Measurements from ENCODE around the gene FASTKD1.
A peak's percentile ranks its signal among the peaks of the same experiment; 100 is the strongest.
"Not testable (repeated sequence)": the region's sequence is repeated elsewhere in the genome, so short reads cannot be mapped to it uniquely, and the experiment has no call there.

The FASTKD1 gene

DNA sequence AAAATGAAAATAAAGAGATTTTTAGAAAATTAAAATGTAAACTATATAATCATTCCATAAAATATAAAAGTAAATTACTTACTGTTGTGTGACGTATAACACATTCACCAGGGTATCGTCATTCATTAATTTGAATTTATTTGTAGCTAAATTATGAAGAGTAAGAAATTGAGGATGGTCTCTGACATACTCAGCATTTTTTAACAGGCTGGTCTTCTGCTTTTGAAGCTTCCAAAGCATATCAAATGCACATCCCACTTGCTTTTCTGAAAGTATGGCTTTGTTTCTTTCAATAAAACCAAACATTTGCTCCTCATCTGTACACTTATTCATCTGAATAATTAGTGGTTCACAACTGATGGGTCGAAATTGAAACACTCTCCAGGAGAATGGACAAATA is 2.1 kb downstream of the FASTKD1 start:
- no peak for DNase-seq

DNA sequence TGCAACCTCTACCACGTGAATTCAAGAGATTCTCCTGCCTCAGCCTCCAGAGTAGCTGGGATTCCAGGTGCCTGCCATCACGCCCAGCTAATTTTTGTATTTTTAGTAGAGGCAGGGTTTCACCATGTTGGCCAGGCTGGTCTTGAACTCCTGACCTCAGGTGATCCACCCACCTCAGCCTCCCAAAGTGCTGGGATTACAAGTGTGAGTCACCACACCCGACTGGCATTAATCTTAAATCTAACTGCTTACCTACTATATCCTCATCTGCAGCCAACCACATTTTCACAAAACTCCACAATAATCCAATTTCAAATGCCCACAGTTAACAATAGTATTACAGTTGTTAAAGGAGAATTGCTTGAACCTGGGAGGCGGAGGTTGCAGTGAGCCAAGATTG is 2.9 kb downstream of the FASTKD1 start:
- DNase-seq, result not testable (repeated sequence)

DNA sequence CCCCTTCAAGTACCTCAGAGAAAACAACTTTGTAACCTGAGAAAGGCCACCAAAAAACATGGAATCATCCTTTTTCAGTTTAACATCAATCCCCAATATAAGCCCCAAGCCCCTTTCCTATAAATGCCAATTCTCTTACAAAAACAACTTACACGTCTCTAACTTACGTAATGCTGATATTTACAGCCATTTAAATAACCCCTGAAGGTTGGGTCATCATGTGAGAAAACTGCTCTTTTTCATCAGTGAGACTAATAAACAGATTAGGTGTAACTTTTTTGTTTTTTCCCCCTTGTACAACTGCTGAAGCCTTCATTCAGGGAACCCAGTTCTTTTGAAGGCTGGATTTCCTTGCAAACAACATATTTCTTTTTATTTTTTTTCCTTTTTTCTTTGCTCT is 3.7 kb downstream of the FASTKD1 start:
- DNase-seq, result no peak

DNA sequence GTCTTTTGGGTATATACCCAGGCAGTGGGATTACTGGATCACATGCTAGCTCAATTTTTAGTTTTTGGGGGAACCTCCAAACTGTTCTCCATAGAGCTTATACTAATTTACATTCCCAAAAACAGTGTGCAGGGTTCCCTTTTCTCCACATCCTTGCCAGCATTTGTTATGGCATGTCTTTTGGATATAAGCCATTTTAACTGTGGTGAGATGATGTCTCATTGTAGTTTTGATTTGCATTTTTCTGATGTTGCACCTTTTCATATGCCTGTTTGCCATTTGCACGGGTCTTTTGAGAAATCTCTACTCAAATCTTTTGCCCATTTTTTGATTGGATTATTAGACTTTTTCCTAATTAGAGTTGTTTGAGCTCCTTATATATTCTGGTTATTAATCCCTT is 8.0 kb downstream of the FASTKD1 start:
- no peak for DNase-seq

DNA sequence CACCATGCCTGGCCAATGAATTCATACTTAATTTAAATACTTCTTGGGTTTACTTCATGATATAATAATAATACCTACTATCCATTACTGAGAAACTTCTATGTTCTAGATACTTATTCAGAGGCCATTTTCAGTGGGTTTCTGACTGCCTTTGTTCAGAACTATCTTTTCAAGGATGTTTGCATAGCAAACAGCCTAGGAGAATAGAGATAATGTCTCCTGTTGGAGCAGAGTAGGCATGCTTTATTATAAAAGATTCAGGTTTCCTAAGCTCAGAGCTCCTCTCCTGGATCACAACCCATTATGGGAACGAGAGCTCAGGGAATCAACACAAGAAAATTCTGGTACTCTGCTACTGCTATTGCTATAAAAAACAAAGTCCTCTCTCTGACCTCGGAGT is 11.1 kb downstream of the FASTKD1 start:
- DNase-seq, result no peak

DNA sequence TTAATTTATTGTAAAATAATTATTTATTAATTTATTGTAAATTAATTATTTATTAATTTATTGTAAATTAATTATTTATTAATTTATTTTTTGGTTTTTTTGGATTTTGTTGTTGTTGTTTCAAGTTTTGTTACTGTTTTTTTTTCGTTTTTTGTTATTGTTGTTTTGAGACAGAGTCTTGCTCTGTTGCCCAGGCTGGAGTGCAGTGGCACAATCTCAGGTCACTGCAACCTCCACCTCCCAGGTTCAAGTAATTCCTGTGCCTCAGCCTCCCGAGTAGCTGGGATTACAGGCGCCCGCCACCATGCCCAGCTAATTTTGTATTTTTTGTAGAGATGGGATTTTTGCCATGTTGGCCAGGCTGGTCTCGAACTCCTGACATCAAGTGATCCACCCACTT is 11.6 kb downstream of the FASTKD1 start:
- not testable (repeated sequence) for DNase-seq

DNA sequence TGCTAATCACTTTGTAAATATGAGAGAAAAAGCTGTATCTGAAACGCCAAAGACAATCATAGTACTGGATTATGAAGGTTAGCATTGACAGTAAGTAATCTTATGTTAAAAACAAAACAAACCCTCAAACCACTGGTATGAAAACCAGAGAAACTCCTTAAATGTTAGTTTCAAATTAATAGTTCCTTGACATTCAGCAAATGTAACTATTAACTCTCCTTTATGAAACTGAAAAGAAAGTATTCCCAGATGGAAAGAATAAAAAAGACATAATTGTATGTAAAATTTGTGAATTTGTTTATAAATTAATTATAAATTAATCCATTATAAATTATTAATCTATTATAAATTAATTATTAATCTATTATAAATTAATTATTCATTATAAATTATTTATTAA is 12.3 kb downstream of the FASTKD1 start:
- no peak for DNase-seq

DNA sequence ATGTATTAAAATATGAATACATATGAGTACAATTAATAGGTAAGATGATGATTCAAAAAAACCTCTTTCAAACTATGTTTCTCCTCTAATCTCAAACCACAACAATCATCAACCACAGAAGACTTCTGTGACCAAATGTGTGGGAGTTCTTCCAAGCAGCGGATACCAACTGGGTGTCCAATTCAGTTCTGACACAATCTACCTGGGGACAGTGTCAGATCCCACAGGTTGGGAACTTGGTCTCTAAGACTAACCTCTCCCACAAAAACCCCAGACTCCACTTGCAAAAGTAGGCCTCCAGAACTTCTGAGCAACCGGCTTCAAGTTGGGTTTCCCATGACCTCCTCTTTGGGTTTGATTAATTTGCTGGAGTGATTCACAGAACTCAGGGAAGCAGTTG is 26.9 kb downstream of the FASTKD1 start:
- no peak for DNase-seq

DNA sequence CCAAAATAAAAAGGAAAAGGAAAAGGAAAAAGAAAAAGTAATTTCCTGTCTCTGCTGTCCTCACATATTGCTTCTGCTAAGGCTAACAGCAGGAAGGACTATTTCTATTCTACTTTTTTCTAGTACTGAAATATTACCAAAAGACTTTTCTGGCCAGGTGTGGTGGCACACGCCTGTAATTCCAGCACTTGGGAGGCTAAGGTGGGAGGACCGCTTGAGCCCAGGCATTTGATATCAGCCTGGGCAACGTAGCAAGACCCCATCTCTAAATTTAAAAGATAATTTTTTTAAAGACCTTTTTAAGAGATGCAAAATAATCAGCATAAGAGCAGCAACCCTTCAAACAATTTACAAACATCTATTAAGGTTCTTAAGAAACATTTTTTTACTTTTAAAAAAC is 31.2 kb downstream of the FASTKD1 start:
- no peak for DNase-seq

DNA sequence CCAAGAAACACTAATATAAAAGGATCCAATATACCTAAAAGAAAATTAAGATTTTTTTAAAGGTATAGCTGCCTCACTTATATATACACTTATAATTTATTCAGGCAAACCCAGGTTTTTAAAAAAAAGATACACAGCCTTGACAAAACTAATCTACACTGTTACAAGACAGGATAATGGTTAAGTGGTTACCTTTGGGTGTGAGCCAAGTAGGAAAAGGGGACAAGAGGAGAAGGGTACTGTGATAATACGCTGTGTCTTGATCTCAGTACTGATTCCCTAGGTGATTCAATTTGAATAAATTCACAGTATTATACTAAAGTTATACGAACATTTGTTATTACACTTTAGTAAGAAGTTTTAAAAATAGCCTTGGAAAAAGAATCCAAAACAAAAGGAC is 33.5 kb downstream of the FASTKD1 start:
- DNase-seq, result no peak

DNA sequence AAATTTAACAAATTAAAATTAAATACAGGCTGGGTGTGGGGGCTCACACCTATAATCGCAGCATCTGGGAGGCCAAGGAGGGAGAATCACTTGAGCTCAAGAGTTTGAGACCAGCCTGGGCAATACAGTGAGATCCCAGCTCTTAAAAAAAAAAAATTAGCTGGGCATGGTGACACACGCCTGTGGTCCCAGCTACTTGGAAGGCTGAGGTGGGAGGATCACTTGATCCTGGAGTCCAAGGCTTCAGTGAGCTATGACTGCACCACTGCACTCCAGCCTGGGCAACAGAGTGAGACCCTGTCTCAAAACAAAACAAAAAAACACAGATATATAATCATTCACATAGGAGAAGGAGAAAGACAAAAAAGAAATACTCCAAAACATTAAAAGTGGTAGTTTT is 34.2 kb downstream of the FASTKD1 start:
- not testable (repeated sequence) for DNase-seq

DNA sequence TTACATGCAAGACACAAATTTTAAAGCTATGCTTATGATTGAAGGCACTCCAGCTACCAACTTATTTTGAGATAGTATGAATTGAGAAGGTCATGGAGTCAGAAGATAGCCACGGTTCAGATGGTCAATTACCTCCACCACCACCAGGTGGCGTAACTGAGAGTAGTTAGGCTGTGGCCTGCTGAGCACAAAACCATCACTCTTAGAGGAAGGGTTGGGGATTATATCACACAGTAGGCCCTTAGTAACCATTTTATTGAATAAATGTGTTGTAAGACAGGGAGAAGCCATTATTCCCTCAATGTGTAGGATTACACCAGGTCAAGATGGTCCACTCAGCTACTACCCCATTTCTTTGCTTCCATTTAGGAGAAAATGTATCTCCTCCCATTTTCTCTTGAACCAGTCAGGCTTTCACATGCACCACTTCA is 45.4 kb downstream of the FASTKD1 start:
- DNase-seq, result peak; percentile 14

DNA sequence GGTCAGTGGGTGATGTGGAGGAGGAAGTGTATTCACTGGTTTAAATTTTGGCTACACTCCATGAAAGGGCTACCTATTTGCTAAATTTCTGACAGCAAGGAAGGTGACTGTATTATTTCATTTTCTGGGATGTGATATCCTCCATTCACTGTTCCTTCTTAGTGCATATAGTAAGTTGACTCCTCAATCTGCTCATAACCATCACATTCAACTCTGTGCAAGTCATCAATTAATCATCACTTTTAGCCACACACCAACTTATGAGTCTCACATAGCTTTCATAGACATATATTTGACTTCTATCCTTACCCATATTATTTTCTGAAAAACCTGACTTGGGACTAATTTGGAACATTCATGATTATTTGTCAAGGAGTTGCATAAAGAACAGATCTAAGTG is 47.2 kb downstream of the FASTKD1 start:
- no peak for DNase-seq

DNA sequence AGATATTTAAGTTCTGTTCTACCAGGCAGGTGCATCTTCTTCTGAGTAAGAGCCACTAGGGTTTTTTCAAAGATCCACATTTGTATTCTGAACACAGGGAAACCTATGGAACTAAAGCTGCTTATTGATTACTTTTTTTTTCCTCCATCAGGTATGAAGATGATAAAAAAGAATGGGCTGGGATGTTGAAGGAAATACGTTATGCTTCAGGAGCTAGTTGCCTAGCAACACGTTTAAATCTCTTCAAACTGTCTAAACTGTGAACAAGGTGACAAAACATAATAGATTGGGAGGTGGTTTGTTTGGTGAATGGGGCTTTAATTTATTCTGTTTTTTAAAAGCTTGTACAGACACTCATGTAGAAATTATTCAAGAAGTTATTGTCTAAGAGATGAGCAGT is 48.2 kb downstream of the FASTKD1 start:
- DNase-seq, result no peak

DNA sequence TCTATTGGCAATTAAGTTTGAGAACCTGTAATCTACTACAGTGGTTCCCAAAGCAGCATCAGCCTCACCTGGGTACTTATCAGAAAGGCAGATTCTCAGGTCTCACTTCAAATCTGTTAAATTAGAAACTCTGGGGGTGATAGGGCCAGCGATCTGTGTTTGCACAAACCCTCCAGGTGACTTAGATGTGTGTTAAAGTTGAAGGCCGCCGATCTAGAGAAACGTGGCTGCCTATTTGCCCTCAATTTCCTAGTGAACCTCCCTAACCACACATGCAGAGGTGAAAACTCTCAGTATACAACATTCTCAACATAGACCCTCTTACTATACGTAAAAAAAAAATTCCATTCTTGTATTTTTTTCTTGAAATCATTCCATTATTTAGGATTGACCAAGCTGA is 50.0 kb downstream of the FASTKD1 start:
- no peak for DNase-seq

DNA sequence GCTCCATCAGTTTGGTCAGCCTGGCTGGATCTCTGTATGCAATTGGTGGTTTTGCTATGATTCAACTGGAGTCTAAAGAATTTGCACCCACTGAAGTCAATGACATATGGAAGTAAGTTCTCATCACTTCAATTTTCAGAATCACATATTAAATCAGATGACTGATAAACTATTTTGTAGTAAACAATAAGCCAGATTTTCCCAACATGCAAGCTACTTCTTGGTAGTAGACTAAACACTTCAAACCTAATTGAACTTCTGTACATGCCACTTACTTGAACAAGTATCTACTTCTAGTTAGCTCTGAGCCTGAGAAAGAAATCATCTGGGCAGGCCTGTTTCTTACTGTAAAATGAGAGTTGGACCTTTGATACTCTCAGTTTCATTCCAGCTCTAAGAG is 52.8 kb downstream of the FASTKD1 start:
- no peak for DNase-seq

DNA sequence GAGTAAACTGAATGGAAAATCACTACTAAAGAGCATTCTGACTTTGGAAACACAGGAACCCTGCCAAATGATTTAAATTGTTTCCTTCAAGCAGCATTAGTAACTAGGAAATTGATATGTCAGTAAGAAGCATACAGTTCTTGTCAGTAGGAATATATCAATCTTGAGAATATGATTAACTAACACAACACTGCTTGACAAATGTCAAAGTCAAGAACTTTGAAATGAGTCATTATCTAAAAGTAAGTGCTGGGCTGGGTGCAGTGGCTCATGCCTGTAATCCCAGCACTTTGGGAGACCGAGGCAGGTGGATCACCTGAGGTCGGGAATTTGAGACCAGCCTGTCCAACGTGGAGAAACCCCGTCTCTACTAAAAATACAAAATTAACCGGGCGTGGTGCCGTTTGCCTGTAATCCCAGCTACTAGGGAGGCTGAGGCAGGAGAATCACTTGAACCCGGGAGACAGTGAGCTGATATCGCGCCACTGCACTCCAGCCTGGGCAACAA is 57.1 kb downstream of the FASTKD1 start:
- DNase-seq, result not testable (repeated sequence)

DNA sequence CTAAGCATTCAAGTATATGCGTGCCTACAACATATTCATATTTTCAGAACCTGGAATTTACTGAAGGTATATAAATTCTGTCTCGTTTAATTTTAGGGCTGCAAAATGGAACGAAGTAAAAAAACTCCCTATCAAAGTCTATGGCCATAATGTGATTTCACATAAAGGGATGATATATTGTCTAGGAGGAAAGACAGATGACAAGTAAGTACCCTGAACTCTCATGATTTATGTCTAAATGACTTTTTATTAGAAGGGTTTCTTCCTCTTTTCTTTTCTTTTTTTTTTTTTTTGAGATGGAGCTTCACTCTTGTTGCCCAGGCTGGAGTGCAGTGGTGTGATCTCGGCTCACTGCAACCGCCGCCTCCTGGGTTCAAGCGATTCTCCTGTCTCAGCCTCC is 58.9 kb downstream of the FASTKD1 start:
- DNase-seq, result not testable (repeated sequence)

DNA sequence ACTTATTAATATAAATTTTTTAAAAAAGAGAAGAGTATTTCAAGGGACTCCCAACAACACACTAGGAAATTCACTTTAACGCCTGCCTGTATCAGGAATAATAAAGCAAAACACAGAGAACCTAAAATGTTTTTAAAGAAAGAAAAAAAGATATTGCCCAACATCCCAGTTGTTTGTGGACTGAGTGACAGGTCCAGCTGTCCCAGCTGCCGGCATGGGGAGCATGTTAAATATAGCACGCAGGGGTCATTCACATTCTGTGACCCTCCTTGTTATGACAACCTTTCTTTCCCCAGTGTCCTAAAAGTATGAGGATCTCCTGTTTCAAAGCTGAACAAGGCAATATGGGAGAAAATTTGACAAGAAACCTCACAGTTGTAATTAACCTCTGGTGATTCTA is 59.7 kb downstream of the FASTKD1 start:
- no peak for DNase-seq

DNA sequence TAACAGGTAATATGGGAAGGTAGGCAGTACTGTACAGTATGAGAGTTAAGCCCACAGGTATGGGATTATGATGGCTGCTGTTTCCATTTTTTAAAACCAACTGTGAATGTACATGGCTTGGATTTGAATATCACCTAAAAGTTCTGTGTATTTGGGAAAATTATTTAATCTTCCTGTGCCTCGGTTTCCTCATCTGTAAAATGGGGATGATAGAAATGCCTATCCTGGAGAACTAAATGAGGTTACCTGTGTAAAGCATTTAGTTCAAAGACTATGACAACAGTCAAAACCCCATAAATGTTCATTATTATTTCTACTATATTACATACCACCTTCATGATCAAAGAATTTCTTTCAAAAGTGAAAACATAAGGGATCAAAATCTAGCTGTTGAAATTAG is 60.6 kb downstream of the FASTKD1 start:
- no peak for DNase-seq

DNA sequence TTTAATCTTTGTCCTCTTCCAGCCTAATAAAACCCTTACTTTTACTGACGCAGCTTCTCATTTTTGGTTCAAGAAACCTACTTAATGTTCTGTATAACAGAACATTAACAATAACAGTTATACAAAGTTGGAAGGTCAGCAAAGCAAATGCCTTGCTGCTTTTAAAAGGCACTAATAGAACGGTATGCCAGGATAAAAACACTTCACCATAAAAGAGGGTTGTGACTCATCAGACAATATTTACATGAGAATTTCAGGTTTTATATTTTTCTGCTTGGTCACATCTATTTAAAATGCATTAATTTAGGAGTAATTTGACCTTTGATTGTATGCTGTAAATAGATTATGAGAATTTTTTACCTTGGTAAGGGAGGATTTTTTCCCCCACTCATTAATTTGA is 61.1 kb downstream of the FASTKD1 start:
- no peak for DNase-seq

DNA sequence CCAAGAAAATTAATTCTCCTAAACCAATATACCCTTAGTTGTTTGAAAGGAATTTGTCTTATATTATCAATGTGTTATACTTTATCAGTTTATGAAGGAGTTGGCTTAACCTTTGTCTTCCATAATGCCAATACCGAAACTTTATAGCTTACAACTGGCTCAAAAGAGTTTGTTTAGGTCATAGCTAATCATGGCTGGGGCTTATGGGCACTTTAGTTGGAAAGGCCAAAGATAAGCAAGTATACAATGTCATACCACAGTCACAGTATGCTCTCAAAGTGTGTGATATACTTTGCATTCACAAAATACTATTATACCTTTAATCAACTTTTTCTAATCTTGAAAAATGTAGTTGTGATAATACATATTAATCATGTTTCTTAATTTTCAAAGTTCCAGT is 61.8 kb downstream of the FASTKD1 start:
- DNase-seq, result no peak

DNA sequence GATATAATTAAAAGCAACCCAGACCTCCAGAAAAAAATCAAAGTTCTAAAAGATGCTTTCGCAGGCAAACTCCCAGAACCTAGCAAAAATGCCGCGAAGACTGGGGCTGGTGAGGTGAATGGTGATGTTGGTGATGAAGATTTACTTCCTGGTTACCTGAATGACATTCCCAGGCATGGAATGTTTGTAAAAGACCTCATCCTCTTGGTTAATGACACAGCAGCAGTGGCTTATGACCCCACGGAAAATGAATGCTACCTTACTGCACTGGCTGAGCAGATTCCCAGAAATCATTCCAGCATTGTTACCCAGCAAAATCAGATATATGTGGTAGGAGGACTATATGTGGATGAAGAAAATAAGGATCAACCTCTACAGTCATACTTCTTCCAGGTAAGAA is 63.2 kb downstream of the FASTKD1 start:
- DNase-seq, result no peak

DNA sequence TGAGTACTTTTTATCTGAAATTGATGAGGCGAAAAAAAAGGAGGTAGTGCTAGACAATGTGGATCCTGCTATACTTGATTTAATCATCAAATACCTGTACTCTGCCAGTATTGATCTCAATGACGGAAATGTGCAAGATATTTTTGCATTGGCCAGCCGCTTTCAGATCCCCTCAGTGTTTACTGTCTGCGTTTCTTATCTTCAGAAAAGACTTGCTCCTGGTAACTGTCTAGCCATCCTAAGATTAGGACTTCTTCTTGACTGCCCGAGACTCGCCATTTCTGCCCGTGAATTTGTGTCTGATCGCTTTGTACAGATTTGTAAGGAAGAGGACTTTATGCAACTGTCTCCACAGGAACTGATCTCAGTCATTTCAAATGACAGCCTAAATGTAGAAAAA is 63.7 kb downstream of the FASTKD1 start:
- DNase-seq, result no peak

DNA sequence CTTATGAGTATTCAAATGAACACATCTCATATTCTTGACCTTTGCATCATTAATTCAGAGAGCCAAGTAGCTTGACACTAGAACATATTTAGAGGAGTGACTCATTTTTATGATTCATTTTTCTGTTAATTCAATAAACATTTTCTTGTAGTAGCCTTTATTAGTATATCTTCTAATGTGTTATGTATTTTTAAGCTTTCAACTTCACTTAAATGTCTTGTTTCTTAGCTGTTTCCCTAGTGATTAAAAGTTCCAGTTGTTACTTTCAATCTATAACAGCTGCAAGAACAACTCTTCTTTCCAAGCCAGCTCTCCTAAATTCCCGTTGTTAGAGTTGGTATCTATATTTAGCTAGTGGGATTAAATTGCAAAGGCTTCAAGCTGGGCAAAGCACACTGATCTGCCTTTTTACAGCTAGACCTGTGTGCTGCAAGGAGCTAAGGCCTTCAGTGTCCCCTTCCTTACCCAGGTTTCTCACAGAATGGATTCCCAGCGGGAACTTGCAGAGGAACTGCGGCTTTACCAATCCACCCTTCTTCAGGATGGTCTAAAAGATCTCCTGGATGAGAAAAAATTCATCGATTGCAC is 64.3 kb downstream of the FASTKD1 start, which contains the start of gene KLHL41:
TSS of gene KLHL41 (plus strand) at position 405 of the 588 bp plus-strand sequence. CDS start at position 482, 77 bp downstream.
- no peak for DNase-seq
